DOHH2 (cell line): ENCODE data around the gene ACSS3.
A peak's percentile ranks its signal among the peaks of the same experiment; 100 is the strongest.

Experiments
- CTCF ChIP-seq: fragments of 200-600 bp; sonication (generic); IDR thresholded peaks from one replicate; pipeline ENCODE4 v1.5.1; 2014; ENCODE audit warnings: antibody characterized with exemption, mild to moderate bottlenecking, low read depth, low read length; ENCODE audit not compliant: poor library complexity, severe bottlenecking
- EZH2phosphoT487 ChIP-seq: fragments of 200-600 bp; sonication (generic); IDR thresholded peaks from 2 replicates; pipeline ENCODE4 v1.6.1; 2017; ENCODE audit warnings: borderline replicate concordance, mild to moderate bottlenecking, antibody characterized with exemption, low read length, moderate library complexity, mixed read lengths

GRCh38 chr12:81128930-81129554 is 51.2 kb downstream of the ACSS3 start:
- TF ChIP-seq CTCF, result peak; percentile 65
- no peak for TF ChIP-seq EZH2phosphoT487
